ENCODE results near the gene TMEM89.

GRCh38 chr3:48617559-48617958, 4.0 kb downstream of the TMEM89 start:
- TF ChIP-seq CTCF (IDR thresholded peaks at IDR 0.05; ENCODE audit: insufficient read depth, low read length, poor library complexity, severe bottlenecking) (no peak), EZH2phosphoT487 (conservative IDR thresholded peaks at IDR 0.05; ENCODE audit: low read length) (no peak)
